ENCODE data around the gene MEIOB.

The MEIOB gene

GRCh38 chr16:1820096-1820945, 51.6 kb downstream of the MEIOB start:
- DNase-seq (ENCODE audit: low spot score), result no peak
- in situ Hi-C loops (cut with MboI; ENCODE audit: low sequenced_read_pairs, unreplicated experiment), result no loop called here
- TF ChIP-seq CTCF (IDR thresholded peaks at IDR 0.05; ENCODE audit: borderline replicate concordance, control extremely low read depth, extremely low read depth, insufficient read depth, missing control alignments), result no peak

- in situ Hi-C loops (cut with MboI; ENCODE audit: low sequenced_read_pairs, unreplicated experiment), result no loop called here
- no peak for TF ChIP-seq CTCF (IDR thresholded peaks at IDR 0.05; ENCODE audit: borderline replicate concordance, control extremely low read depth, extremely low read depth, insufficient read depth, missing control alignments)
- no peak for DNase-seq (ENCODE audit: low spot score)
Observed at GRCh38 chr16:1819611-1820010, 52.4 kb downstream of the MEIOB start.

- in situ Hi-C loops (cut with MboI; ENCODE audit: low sequenced_read_pairs, unreplicated experiment), result no loop called here
- no peak for DNase-seq (ENCODE audit: low spot score)
- no peak for TF ChIP-seq CTCF (IDR thresholded peaks at IDR 0.05; ENCODE audit: borderline replicate concordance, control extremely low read depth, extremely low read depth, insufficient read depth, missing control alignments)
Observed at GRCh38 chr16:1818873-1819525, 53.0 kb downstream of the MEIOB start.

- DNase-seq (ENCODE audit: low spot score), result no peak
- in situ Hi-C loops (cut with MboI; ENCODE audit: low sequenced_read_pairs, unreplicated experiment), result no loop called here
- no peak for TF ChIP-seq CTCF (IDR thresholded peaks at IDR 0.05; ENCODE audit: borderline replicate concordance, control extremely low read depth, extremely low read depth, insufficient read depth, missing control alignments)
Observed at GRCh38 chr16:1818204-1818872, 53.6 kb downstream of the MEIOB start.

- in situ Hi-C loops (cut with MboI; ENCODE audit: low sequenced_read_pairs, unreplicated experiment), result no loop called here
- no peak for TF ChIP-seq CTCF (IDR thresholded peaks at IDR 0.05; ENCODE audit: borderline replicate concordance, control extremely low read depth, extremely low read depth, insufficient read depth, missing control alignments)
- no peak for DNase-seq (ENCODE audit: low spot score)
Observed at GRCh38 chr16:1817716-1818115, 54.2 kb downstream of the MEIOB start.

- no peak for TF ChIP-seq CTCF (IDR thresholded peaks at IDR 0.05; ENCODE audit: borderline replicate concordance, control extremely low read depth, extremely low read depth, insufficient read depth, missing control alignments)
- no peak for DNase-seq (ENCODE audit: low spot score)
- in situ Hi-C loops (cut with MboI; ENCODE audit: low sequenced_read_pairs, unreplicated experiment), result no loop called here
Observed at GRCh38 chr16:1817276-1817589, 54.7 kb downstream of the MEIOB start.

All from GM13976 (cell line).